Bronchial epithelial cell (primary cell): Measurements from ENCODE around the gene PADI6. TPM values are rescaled to one million over a fixed set of nuclear protein-coding genes. Genes with fewer than 3 reads are reported as not detected.

Source experiments
- DNase-seq: peaks from one replicate; pipeline ENCODE4 v3.0.0-alpha.2; 2010; ENCODE audit warnings: low read depth
- FAIRE-seq: peaks from 2 replicates; lab custom pipeline; 2011; peaks lifted over from hg19 to GRCh38; lab: Jason Lieb, UNC
- H3K27me3 ChIP-seq: 2 replicates; pipeline ENCODE4 v1.5.1; 2011; ENCODE audit warnings: low read length; ENCODE audit not compliant: control insufficient read depth, insufficient read depth
- H3K36me3 ChIP-seq: 2 replicates; pipeline ENCODE4 v1.5.1; 2011; ENCODE audit warnings: low read length; ENCODE audit not compliant: control insufficient read depth, insufficient read depth
- H3K4me3 ChIP-seq: 2 replicates; pipeline ENCODE4 v1.5.1; 2011; ENCODE audit warnings: mild to moderate bottlenecking, low read depth, low read length, control low read depth
- total RNA-seq: library from RNA; depleted of rRNA; stranded (reverse); fragments of >200 nt; gene quantifications from 2 replicates; pipeline ENCODE4 v1.2.1, GENCODE V29; 2014
- TF ChIP-seq, protein P1 (sequence below): IDR thresholded peaks from 2 replicates; pipeline ENCODE4 v1.5.1; 2011; ENCODE audit warnings: mild to moderate bottlenecking, moderate library complexity, low read length, control low read depth, inconsistent platforms; ENCODE audit not compliant: insufficient read depth, severe bottlenecking

The PADI6 gene
- total RNA-seq, 1 donor from 2014 or later, result not detected

DNA sequence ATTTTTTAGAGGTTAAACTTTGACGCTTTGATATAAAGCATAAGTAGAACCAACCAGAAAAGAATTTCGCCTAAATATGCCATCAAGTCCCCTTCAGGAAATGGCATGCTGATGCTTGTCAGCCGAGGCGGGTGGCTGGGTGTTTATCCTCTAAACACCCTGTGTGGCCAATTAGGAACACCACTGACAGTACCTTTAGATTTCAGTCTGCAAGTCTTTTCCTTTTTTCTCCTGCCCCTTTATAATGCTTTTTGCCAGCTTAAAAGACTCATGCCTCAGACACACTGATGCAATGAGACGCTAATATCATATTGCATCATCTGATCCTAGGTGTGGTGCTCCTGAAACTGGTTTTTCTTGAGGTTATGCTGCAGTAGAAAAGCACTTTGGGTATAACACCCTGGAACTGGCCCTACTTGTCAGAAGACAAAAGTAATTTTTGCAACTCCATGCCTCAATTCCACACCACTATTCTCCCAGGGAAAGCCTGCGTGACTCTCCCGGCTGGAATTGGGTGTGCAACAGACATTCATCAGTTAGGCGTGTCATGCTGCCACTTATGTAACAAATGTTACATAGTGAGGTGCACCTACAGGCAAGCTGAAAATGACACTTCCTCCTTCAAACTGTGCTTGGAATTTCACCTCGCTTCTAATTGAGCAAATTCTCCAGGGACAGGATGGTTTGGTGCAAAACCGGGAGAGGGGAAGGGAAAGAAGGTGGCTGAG, 69.4 kb downstream of the PADI6 start:
- peak; percentile 97 for FAIRE-seq
- Histone ChIP-seq H3K27me3 (no peaks in the 10 kb centered on the region), H3K4me3 (peak overlapping the region; percentile 78), H3K36me3 (peaks cover 2% of the 10 kb centered on the region)
- TF ChIP-seq, protein P1, sequence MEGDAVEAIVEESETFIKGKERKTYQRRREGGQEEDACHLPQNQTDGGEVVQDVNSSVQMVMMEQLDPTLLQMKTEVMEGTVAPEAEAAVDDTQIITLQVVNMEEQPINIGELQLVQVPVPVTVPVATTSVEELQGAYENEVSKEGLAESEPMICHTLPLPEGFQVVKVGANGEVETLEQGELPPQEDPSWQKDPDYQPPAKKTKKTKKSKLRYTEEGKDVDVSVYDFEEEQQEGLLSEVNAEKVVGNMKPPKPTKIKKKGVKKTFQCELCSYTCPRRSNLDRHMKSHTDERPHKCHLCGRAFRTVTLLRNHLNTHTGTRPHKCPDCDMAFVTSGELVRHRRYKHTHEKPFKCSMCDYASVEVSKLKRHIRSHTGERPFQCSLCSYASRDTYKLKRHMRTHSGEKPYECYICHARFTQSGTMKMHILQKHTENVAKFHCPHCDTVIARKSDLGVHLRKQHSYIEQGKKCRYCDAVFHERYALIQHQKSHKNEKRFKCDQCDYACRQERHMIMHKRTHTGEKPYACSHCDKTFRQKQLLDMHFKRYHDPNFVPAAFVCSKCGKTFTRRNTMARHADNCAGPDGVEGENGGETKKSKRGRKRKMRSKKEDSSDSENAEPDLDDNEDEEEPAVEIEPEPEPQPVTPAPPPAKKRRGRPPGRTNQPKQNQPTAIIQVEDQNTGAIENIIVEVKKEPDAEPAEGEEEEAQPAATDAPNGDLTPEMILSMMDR, result peak; percentile 18
- DNase-seq, result peak; percentile 95

DNA sequence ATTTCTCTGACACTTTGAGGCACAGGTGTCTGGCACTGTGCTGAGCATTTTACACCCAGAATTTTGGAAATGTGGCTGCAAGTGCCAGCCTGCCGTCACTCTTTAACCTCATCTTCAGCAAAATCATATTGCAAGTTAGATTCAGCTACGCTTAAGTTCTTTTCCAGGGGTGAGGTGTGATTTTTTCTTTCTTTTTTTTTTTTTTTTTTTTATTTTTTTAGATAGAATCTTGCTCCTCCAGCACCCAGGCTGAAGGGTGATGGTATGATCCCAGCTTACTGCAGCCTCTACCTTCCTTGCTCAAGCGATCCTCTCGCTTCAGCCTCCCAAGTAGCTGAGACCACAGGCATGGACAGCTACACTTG, 70.0 kb downstream of the PADI6 start:
- FAIRE-seq (no peak), DNase-seq (no peak)
- no peaks in the 10 kb centered on the region for H3K27me3 ChIP-seq
- TF ChIP-seq, protein P1, result no peak
- peak overlapping the region; percentile 1 for H3K4me3 ChIP-seq
- no peaks in the 10 kb centered on the region for H3K36me3 ChIP-seq

DNA sequence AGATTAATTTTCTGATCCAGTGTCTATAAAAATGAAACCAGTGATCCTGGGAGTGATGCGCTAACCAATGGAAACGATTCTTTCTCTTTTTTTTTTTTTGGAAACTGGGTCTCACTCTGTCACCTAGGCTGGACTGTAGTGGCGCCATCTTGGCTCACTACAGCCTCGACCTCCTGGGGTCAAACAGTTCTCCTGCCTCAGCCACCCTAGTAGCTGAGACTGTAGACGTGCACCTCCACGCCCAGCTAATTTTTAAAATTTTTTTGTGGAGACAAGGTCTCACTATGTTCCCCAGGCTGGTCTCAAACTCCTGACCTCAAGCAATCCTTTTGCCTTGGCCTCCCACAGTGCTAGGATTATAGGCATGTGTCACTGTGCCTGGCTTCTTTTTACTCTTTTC, 70.8 kb downstream of the PADI6 start:
- H3K4me3 ChIP-seq, result no peak overlapping the region
- FAIRE-seq (no peak), DNase-seq (no peak)
- no peaks in the 10 kb centered on the region for H3K27me3 ChIP-seq
- no peaks in the 10 kb centered on the region for H3K36me3 ChIP-seq
- TF ChIP-seq, protein P1, result no peak

DNA sequence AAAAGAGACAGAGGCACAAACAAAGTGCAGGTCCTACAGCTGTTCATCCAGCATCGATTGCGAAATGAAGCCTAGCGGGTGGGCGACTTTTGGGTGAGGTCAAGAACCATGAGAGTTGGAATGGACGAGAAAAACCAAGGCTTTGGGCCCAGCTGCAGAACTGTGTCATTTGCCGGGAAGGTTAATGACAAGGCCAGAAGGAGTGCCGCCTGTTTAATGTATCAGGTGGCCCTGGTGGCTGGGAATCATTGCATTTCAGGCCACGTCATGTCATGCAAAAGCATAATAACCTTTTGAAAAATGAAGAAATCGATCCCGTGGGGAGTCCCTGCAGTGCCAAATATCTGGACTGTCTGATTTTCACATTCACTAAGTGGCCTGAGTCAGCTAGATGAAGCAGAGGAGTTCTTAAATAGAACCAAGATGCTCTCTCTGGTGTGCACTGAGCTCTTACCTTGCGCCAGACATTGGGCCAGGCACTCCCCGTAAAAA, 75.6 kb downstream of the PADI6 start:
- DNase-seq, result no peak
- peak; percentile 18 for FAIRE-seq
- no peaks in the 10 kb centered on the region for H3K27me3 ChIP-seq
- H3K4me3 ChIP-seq, result no peak overlapping the region
- TF ChIP-seq, protein P1, result no peak
- H3K36me3 ChIP-seq, result no peaks in the 10 kb centered on the region

Other genes starting within 250 kb of the PADI6 start
- gene PADI1, start 167.1 kb upstream of the PADI6 start, total RNA-seq, result 11.8 and 32.8 TPM in 2 replicates
- 0.26 and 0.38 TPM in 2 replicates for gene PADI3, start 123.1 kb upstream of the PADI6 start, total RNA-seq
- not detected in 2 replicates for gene PADI4, start 64.0 kb upstream of the PADI6 start, total RNA-seq
- 135 and 152 TPM in 2 replicates for gene RCC2, start 67.5 kb downstream of the PADI6 start, total RNA-seq
- gene ARHGEF10L, start 167.5 kb downstream of the PADI6 start, total RNA-seq, result 6.3 and 14.8 TPM in 2 replicates